Measurements from ENCODE around the gene KCNG3. TPM values are rescaled to one million over a fixed set of nuclear protein-coding genes. Genes with fewer than 3 reads are reported as not detected.

The KCNG3 gene
- total RNA-seq, 1 donor from 2014 or later, result 0.16 TPM

GRCh38 chr2:42443718-42444399 lies 49.9 kb downstream of the KCNG3 start:
- intact Hi-C loops (cut with micrococcal nuclease), result no loop called here
- no peak for DNase-seq (ENCODE audit: low spot score)
- H3K9me3 Mint-ChIP-seq, result no peaks in the 10 kb centered on the region
- H3K4me3 Mint-ChIP-seq (ENCODE audit: low read depth), result no peak overlapping the region
- H3K36me3 Mint-ChIP-seq (ENCODE audit: low read depth), result no peaks in the 10 kb centered on the region
- H3K27me3 Mint-ChIP-seq (ENCODE audit: low read depth), result peaks cover 23% of the 10 kb centered on the region
- H3K4me1 Mint-ChIP-seq (ENCODE audit: low read depth), result no peaks in the 10 kb centered on the region
- H3K27ac Mint-ChIP-seq, result no peak overlapping the region

- Mint-ChIP-seq H3K27me3 (ENCODE audit: low read depth) (peaks cover 24% of the 10 kb centered on the region), H3K9me3 (no peaks in the 10 kb centered on the region), H3K4me1 (ENCODE audit: low read depth) (no peaks in the 10 kb centered on the region), H3K4me3 (ENCODE audit: low read depth) (no peak overlapping the region), H3K27ac (no peak overlapping the region), H3K36me3 (ENCODE audit: low read depth) (no peaks in the 10 kb centered on the region)
- intact Hi-C loops (cut with micrococcal nuclease), result no loop called here
- no peak for DNase-seq (ENCODE audit: low spot score)
Observed at GRCh38 chr2:42442774-42443173, 51.0 kb downstream of the KCNG3 start.

GRCh38 chr2:42438685-42439084 lies 55.1 kb downstream of the KCNG3 start:
- H3K27ac Mint-ChIP-seq, result no peak overlapping the region
- no peaks in the 10 kb centered on the region for H3K36me3 Mint-ChIP-seq (ENCODE audit: low read depth)
- no peak for DNase-seq (ENCODE audit: low spot score)
- no peak overlapping the region for H3K4me3 Mint-ChIP-seq (ENCODE audit: low read depth)
- peaks cover 41% of the 10 kb centered on the region for H3K27me3 Mint-ChIP-seq (ENCODE audit: low read depth)
- no peaks in the 10 kb centered on the region for H3K9me3 Mint-ChIP-seq
- intact Hi-C loops (cut with micrococcal nuclease), result no loop called here
- peaks cover 1% of the 10 kb centered on the region for H3K4me1 Mint-ChIP-seq (ENCODE audit: low read depth)

DNA sequence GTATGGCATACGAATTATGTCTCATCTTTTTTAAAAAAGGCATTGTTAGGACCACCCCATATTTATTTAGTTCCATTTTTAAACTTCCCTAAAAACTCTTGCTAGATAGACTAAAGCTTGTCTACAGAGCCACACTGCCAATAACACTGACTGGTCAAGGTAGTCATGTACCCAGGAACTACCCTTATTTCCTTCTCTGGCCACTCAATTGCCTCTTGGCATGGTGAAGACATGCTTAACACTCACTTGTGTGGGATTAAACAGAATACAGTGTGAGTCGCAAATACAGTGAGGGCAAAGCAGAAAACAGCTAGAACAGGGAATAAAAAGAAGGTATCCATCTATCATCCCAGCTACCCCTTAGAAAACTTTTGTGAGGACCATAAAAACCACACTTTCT lies 57.4 kb downstream of the KCNG3 start:
- no peak overlapping the region for H3K4me3 Mint-ChIP-seq (ENCODE audit: low read depth)
- H3K36me3 Mint-ChIP-seq (ENCODE audit: low read depth), result no peaks in the 10 kb centered on the region
- DNase-seq (ENCODE audit: low spot score), result no peak
- no peak overlapping the region for H3K27ac Mint-ChIP-seq
- intact Hi-C loops (cut with micrococcal nuclease), result no loop called here
- H3K4me1 Mint-ChIP-seq (ENCODE audit: low read depth), result peaks cover 1% of the 10 kb centered on the region
- no peaks in the 10 kb centered on the region for H3K9me3 Mint-ChIP-seq
- peaks cover 32% of the 10 kb centered on the region for H3K27me3 Mint-ChIP-seq (ENCODE audit: low read depth)

GRCh38 chr2:42435628-42436027 lies 58.2 kb downstream of the KCNG3 start:
- intact Hi-C loops (cut with micrococcal nuclease), result no loop called here
- no peak overlapping the region for H3K4me3 Mint-ChIP-seq (ENCODE audit: low read depth)
- peaks cover 1% of the 10 kb centered on the region for H3K4me1 Mint-ChIP-seq (ENCODE audit: low read depth)
- H3K36me3 Mint-ChIP-seq (ENCODE audit: low read depth), result no peaks in the 10 kb centered on the region
- H3K9me3 Mint-ChIP-seq, result no peaks in the 10 kb centered on the region
- no peak for DNase-seq (ENCODE audit: low spot score)
- H3K27me3 Mint-ChIP-seq (ENCODE audit: low read depth), result peaks cover 29% of the 10 kb centered on the region
- no peak overlapping the region for H3K27ac Mint-ChIP-seq

- Mint-ChIP-seq H3K27ac (no peak overlapping the region), H3K4me3 (ENCODE audit: low read depth) (no peak overlapping the region), H3K9me3 (no peaks in the 10 kb centered on the region), H3K36me3 (ENCODE audit: low read depth) (no peaks in the 10 kb centered on the region), H3K4me1 (ENCODE audit: low read depth) (peaks cover 1% of the 10 kb centered on the region), H3K27me3 (ENCODE audit: low read depth) (peaks cover 13% of the 10 kb centered on the region)
- DNase-seq (ENCODE audit: low spot score), result no peak
- intact Hi-C loops (cut with micrococcal nuclease), result no loop called here
Observed at GRCh38 chr2:42430188-42430587, 63.6 kb downstream of the KCNG3 start.

DNA sequence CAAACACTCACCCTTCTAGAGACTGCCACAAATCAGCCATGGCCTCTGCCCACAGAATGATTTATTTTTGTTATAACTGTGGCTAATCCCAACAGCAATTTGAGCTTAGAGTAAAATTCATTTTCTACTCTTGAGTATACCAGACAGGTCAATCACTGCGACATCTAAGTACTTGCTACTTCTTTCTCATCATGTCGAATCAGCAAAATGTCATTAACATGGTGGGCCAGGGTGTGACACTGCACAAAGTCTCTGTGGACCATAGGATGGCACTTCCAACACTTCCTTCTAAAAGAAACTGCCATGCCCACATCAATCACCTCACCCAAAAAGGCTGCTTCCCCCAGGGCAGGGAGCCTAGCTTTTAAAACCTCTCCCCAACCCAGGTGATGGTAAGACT lies 64.4 kb downstream of the KCNG3 start:
- intact Hi-C loops (cut with micrococcal nuclease), result loop anchor here (10.0 kb wide), 1 partner anchor 135 kb away; no protein-coding TSS in a partner anchor
- no peaks in the 10 kb centered on the region for H3K4me1 Mint-ChIP-seq (ENCODE audit: low read depth)

DNA sequence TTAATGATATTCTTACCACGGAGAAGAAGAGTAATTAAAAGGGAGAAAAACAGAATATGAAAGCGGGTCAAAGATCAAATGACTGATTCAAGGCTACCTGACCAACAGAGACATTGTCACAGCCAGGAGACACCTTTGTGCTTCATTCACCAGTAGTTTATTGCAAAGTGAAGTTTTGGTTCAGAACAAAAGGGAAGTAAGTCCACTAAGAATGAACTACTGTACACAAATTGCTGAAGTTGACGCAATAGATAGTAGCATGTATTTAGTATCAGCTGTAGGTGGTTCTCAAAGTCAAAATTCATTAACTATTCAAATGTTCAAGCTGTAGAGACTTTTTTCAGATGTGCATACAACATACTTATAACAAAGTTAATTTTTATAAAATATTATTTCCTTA lies 68.1 kb downstream of the KCNG3 start:
- Mint-ChIP-seq H3K4me1 (ENCODE audit: low read depth) (peaks cover 16% of the 10 kb centered on the region), H3K27me3 (ENCODE audit: low read depth) (peaks cover 1% of the 10 kb centered on the region), H3K36me3 (ENCODE audit: low read depth) (no peaks in the 10 kb centered on the region), H3K27ac (no peak overlapping the region), H3K9me3 (peaks cover 3% of the 10 kb centered on the region), H3K4me3 (ENCODE audit: low read depth) (no peak overlapping the region)
- DNase-seq (ENCODE audit: low spot score), result no peak
- intact Hi-C loops (cut with micrococcal nuclease), result loop anchor here (10.0 kb wide), 1 partner anchor 131 kb away; no protein-coding TSS in a partner anchor

More for the DNA sequence above, 64.4 kb downstream of the KCNG3 start:
- DNase-seq (ENCODE audit: low spot score), result no peak
- no peaks in the 10 kb centered on the region for H3K9me3 Mint-ChIP-seq
- H3K27me3 Mint-ChIP-seq (ENCODE audit: low read depth), result peaks cover 7% of the 10 kb centered on the region
- H3K36me3 Mint-ChIP-seq (ENCODE audit: low read depth), result no peaks in the 10 kb centered on the region
- no peak overlapping the region for H3K27ac Mint-ChIP-seq
- no peak overlapping the region for H3K4me3 Mint-ChIP-seq (ENCODE audit: low read depth)

- intact Hi-C loops (cut with micrococcal nuclease), result loop anchor here (10.0 kb wide), 1 partner anchor 129 kb away; no protein-coding TSS in a partner anchor
- H3K27me3 Mint-ChIP-seq (ENCODE audit: low read depth), result peaks cover 1% of the 10 kb centered on the region
- no peak overlapping the region for H3K4me3 Mint-ChIP-seq (ENCODE audit: low read depth)
- peaks cover 28% of the 10 kb centered on the region for H3K4me1 Mint-ChIP-seq (ENCODE audit: low read depth)
- H3K27ac Mint-ChIP-seq, result no peak overlapping the region
- DNase-seq (ENCODE audit: low spot score), result no peak
- no peaks in the 10 kb centered on the region for H3K36me3 Mint-ChIP-seq (ENCODE audit: low read depth)
- H3K9me3 Mint-ChIP-seq, result peaks cover 3% of the 10 kb centered on the region
Observed at GRCh38 chr2:42424033-42424432, 69.7 kb downstream of the KCNG3 start.

DNA sequence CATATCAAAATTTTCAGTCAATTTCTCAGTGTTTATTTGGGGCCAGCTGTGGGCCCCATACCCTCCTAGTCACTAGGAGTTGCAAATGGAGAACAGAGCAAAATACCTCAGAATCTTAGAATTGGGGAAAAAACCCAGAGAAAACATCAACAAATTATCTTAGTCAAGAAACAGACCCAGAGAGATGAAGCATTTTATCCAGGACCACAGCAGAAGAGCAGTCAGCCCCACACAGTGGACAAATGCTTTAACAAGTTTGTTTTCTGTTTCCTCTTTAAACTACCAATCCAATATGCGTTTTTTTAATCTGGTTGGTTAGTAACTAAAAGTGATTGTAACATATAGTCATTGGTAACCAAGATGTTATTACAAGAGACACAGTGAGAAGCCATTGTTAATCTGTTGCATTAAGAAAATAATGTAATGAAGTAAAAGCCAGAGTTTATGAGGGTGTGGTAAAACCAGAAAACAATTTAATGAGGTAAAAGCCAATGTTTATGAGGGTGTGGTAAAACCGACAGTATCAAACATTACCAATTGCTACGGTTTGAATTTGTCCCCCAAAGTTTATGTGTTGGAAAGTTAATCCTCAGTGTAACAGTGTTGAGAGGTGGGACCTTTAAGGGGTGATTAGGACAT lies 72.1 kb downstream of the KCNG3 start:
- Mint-ChIP-seq H3K4me1 (ENCODE audit: low read depth) (peaks cover 37% of the 10 kb centered on the region), H3K9me3 (peaks cover 3% of the 10 kb centered on the region), H3K36me3 (ENCODE audit: low read depth) (no peaks in the 10 kb centered on the region), H3K27ac (peak overlapping the region; percentile 39), H3K27me3 (ENCODE audit: low read depth) (no peaks in the 10 kb centered on the region), H3K4me3 (ENCODE audit: low read depth) (no peak overlapping the region)
- intact Hi-C loops (cut with micrococcal nuclease), result loop anchor here (1.0 to 10.0 kb wide), 3 partner anchors 61 to 127 kb away; partner anchors contain the start of gene COX7A2L
- DNase-seq (ENCODE audit: low spot score), result no peak

GRCh38 chr2:42421157-42421485 lies 72.7 kb downstream of the KCNG3 start:
- H3K27me3 Mint-ChIP-seq (ENCODE audit: low read depth), result no peaks in the 10 kb centered on the region
- DNase-seq (ENCODE audit: low spot score), result no peak
- peaks cover 37% of the 10 kb centered on the region for H3K4me1 Mint-ChIP-seq (ENCODE audit: low read depth)
- H3K4me3 Mint-ChIP-seq (ENCODE audit: low read depth), result peak overlapping the region; percentile 30
- intact Hi-C loops (cut with micrococcal nuclease), result loop anchor here (1.0 to 10.0 kb wide), 3 partner anchors 60 to 126 kb away; partner anchors contain the start of gene COX7A2L
- H3K36me3 Mint-ChIP-seq (ENCODE audit: low read depth), result no peaks in the 10 kb centered on the region
- H3K27ac Mint-ChIP-seq, result peak overlapping the region; percentile 82
- peaks cover 5% of the 10 kb centered on the region for H3K9me3 Mint-ChIP-seq

DNA sequence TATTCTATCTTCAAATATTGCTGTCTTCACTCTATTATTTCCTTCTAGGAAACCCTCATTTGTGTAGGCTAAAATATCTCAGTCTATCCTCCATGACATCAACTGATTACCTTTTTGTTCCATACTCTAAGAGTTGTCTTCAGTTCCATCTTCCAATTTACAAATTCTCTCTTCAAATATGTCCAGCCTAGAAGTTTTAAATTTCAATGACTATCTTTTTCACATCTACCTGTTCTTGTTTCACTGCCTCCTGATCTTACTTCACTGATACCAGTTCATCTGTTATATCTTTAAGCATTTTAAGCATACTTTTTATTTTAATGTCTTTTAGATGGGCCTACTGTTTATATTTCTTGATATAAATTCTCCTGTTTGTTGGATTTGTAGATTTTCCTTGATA lies 79.1 kb downstream of the KCNG3 start:
- H3K27ac Mint-ChIP-seq, result no peak overlapping the region
- DNase-seq (ENCODE audit: low spot score), result no peak

GRCh38 chr2:42414158-42414557 lies 79.6 kb downstream of the KCNG3 start:
- Mint-ChIP-seq H3K9me3 (peaks cover 30% of the 10 kb centered on the region), H3K27me3 (ENCODE audit: low read depth) (peaks cover 3% of the 10 kb centered on the region), H3K4me1 (ENCODE audit: low read depth) (peaks cover 9% of the 10 kb centered on the region), H3K4me3 (ENCODE audit: low read depth) (no peak overlapping the region), H3K36me3 (ENCODE audit: low read depth) (peaks cover 4% of the 10 kb centered on the region), H3K27ac (no peak overlapping the region)
- intact Hi-C loops (cut with micrococcal nuclease), result no loop called here
- DNase-seq (ENCODE audit: low spot score), result no peak

More for the DNA sequence above, 79.1 kb downstream of the KCNG3 start:
- H3K36me3 Mint-ChIP-seq (ENCODE audit: low read depth), result peaks cover 4% of the 10 kb centered on the region
- peaks cover 13% of the 10 kb centered on the region for H3K4me1 Mint-ChIP-seq (ENCODE audit: low read depth)
- intact Hi-C loops (cut with micrococcal nuclease), result no loop called here
- no peak overlapping the region for H3K4me3 Mint-ChIP-seq (ENCODE audit: low read depth)
- H3K9me3 Mint-ChIP-seq, result peaks cover 30% of the 10 kb centered on the region
- peaks cover 3% of the 10 kb centered on the region for H3K27me3 Mint-ChIP-seq (ENCODE audit: low read depth)
